Measurements from ENCODE around the gene ZNF81. TPM values are rescaled to one million over a fixed set of nuclear protein-coding genes. Genes with fewer than 3 reads are reported as not detected.
"Not testable (repeated sequence)": the region's sequence is repeated elsewhere in the genome, so short reads cannot be mapped to it uniquely, and the experiment has no call there.

Gene ZNF81
- total RNA-seq, 2 experiments from 2014 or later, result 8.6 to 9.4 TPM

- H3K9me3 Mint-ChIP-seq, result no peaks in the 10 kb centered on the region
- no peaks in the 10 kb centered on the region for H3K27me3 Mint-ChIP-seq
- no peak overlapping the region for H3K4me3 Mint-ChIP-seq
- H3K36me3 Mint-ChIP-seq (ENCODE audit: low read depth), result no peaks in the 10 kb centered on the region
- no peak for DNase-seq
- peaks cover 3% of the 10 kb centered on the region for H3K4me1 Mint-ChIP-seq
- ChIA-PET CTCF (no interaction called here), POLR2A (no interaction called here)
- H3K27ac Mint-ChIP-seq, result no peak overlapping the region
Measured at GRCh38 chrX:47815901-47816845, 20.5 kb upstream of the ZNF81 start.

DNA sequence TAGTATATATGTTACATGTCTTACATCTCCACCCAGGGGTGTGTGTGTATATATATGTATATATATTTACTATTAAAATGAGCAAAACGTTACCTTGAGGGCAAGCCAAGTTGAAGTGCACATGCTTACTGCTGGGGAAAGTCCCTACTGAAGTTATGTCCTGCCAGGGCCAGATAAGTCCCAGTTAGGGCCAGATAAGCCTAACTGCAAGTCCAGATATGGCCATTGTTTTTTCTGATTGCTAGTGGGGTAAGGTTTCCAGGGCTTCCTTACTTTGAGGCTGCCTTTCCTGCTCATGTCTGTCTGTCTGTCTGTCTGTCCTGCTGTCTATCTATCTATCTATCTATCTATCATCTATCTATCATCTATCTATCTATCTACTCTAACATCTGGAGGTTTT is 19.3 kb upstream of the ZNF81 start:
- no peak for DNase-seq
- ChIA-PET CTCF (no interaction called here), POLR2A (no interaction called here)
- H3K9me3 Mint-ChIP-seq, result no peaks in the 10 kb centered on the region
- peaks cover 3% of the 10 kb centered on the region for H3K4me1 Mint-ChIP-seq
- H3K4me3 Mint-ChIP-seq, result no peak overlapping the region
- no peaks in the 10 kb centered on the region for H3K27me3 Mint-ChIP-seq
- H3K27ac Mint-ChIP-seq, result no peak overlapping the region
- H3K36me3 Mint-ChIP-seq (ENCODE audit: low read depth), result no peaks in the 10 kb centered on the region

- Mint-ChIP-seq H3K27me3 (no peaks in the 10 kb centered on the region), H3K9me3 (no peaks in the 10 kb centered on the region), H3K27ac (no peak overlapping the region), H3K4me1 (peaks cover 7% of the 10 kb centered on the region), H3K36me3 (ENCODE audit: low read depth) (no peaks in the 10 kb centered on the region), H3K4me3 (no peak overlapping the region)
- ChIA-PET CTCF (no interaction called here), POLR2A (no interaction called here)
- DNase-seq, result no peak
Measured at GRCh38 chrX:47817897-47818296, 18.8 kb upstream of the ZNF81 start.

GRCh38 chrX:47828984-47829383 is 7.7 kb upstream of the ZNF81 start:
- Mint-ChIP-seq H3K9me3 (no peaks in the 10 kb centered on the region), H3K36me3 (ENCODE audit: low read depth) (no peaks in the 10 kb centered on the region), H3K4me3 (no peak overlapping the region), H3K4me1 (no peaks in the 10 kb centered on the region), H3K27ac (no peak overlapping the region), H3K27me3 (no peaks in the 10 kb centered on the region)
- ChIA-PET CTCF (interaction anchor here (1.0 to 1.1 kb wide), 3 partner anchors 9 to 192 kb away, joined by 3 to 4 read pairs (median 3); no protein-coding TSS in a partner anchor), POLR2A (no interaction called here)
- DNase-seq, result no peak

GRCh38 chrX:47831788-47832187 is 4.9 kb upstream of the ZNF81 start:
- ChIA-PET CTCF (interaction anchor here (1.4 kb wide), 1 partner anchor 195 kb away, joined by 3 read pairs; no protein-coding TSS in a partner anchor), POLR2A (no interaction called here)
- H3K4me3 Mint-ChIP-seq, result no peak overlapping the region
- no peak overlapping the region for H3K27ac Mint-ChIP-seq
- no peaks in the 10 kb centered on the region for H3K27me3 Mint-ChIP-seq
- peaks cover 2% of the 10 kb centered on the region for H3K36me3 Mint-ChIP-seq (ENCODE audit: low read depth)
- peak; percentile 65 for DNase-seq
- H3K4me1 Mint-ChIP-seq, result peaks cover 8% of the 10 kb centered on the region
- no peaks in the 10 kb centered on the region for H3K9me3 Mint-ChIP-seq

GRCh38 chrX:47838361-47838760 is 1.7 kb downstream of the ZNF81 start:
- H3K36me3 Mint-ChIP-seq (ENCODE audit: low read depth), result peaks cover 5% of the 10 kb centered on the region
- DNase-seq, result no peak
- no peak overlapping the region for H3K27ac Mint-ChIP-seq
- CTCF ChIA-PET, result interaction anchor here (0.8 to 1.3 kb wide), 2 partner anchors 10 to 12 kb away, joined by 3 to 4 read pairs; no protein-coding TSS in a partner anchor
- POLR2A ChIA-PET, result no interaction called here
- H3K9me3 Mint-ChIP-seq, result no peaks in the 10 kb centered on the region
- H3K27me3 Mint-ChIP-seq, result no peaks in the 10 kb centered on the region
- H3K4me1 Mint-ChIP-seq, result peaks cover 16% of the 10 kb centered on the region
- peak overlapping the region; percentile 30 for H3K4me3 Mint-ChIP-seq

- ChIA-PET POLR2A (no interaction called here), CTCF (interaction anchor here (0.8 kb wide), 1 partner anchor 10 kb away, joined by 3 read pairs; no protein-coding TSS in a partner anchor)
- H3K4me3 Mint-ChIP-seq, result no peak overlapping the region
- no peak for DNase-seq
- H3K9me3 Mint-ChIP-seq, result no peaks in the 10 kb centered on the region
- H3K36me3 Mint-ChIP-seq (ENCODE audit: low read depth), result peaks cover 6% of the 10 kb centered on the region
- no peak overlapping the region for H3K27ac Mint-ChIP-seq
- H3K27me3 Mint-ChIP-seq, result no peaks in the 10 kb centered on the region
- H3K4me1 Mint-ChIP-seq, result peaks cover 14% of the 10 kb centered on the region
Measured at GRCh38 chrX:47840111-47840510, 3.4 kb downstream of the ZNF81 start.

DNA sequence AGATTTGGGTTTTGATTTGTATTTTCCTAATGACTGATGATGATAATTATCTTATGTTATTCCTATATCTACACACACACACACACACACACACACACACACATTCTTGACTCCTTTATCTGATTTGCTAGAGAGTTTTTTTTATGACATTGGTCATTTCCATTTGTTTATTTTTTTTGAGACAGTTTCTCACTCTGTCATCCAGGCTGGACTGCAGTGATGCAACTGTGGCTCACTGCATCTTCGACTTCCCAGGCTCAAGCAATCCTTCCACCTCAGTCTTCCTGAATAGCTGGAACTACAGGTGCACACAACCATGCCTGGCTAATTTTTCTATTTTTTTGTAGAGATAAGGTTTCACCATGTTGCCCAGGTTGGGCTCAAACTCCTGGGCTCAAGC is 6.7 kb downstream of the ZNF81 start:
- peaks cover 12% of the 10 kb centered on the region for H3K36me3 Mint-ChIP-seq (ENCODE audit: low read depth)
- H3K9me3 Mint-ChIP-seq, result no peaks in the 10 kb centered on the region
- peaks cover 2% of the 10 kb centered on the region for H3K4me1 Mint-ChIP-seq
- no peaks in the 10 kb centered on the region for H3K27me3 Mint-ChIP-seq
- no peak for DNase-seq
- ChIA-PET CTCF (interaction anchor here (1.4 kb wide), 1 partner anchor 32 kb away, joined by 3 read pairs; no protein-coding TSS in a partner anchor), POLR2A (no interaction called here)
- H3K4me3 Mint-ChIP-seq, result no peak overlapping the region
- H3K27ac Mint-ChIP-seq, result no peak overlapping the region

DNA sequence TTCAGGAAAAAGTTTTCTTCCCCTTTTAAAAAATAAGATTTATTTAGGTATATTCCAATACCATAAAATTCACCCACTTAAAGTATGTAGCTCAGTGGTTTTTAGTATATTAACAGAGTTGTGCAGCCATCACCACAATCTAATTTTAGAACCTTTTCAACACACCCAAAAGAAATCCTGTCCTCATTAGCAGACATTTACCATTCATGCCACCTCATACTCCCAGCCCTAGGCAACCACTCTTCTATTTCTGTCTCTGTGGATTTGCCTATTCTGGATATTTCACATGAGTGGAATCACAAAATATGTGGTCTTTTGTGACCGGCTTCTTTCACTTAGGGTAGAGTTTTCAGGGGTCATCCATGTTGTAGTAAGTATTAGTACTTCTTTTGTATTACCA is 7.4 kb downstream of the ZNF81 start:
- Mint-ChIP-seq H3K27ac (no peak overlapping the region), H3K9me3 (no peaks in the 10 kb centered on the region), H3K36me3 (ENCODE audit: low read depth) (peaks cover 12% of the 10 kb centered on the region), H3K4me1 (no peaks in the 10 kb centered on the region), H3K27me3 (no peaks in the 10 kb centered on the region), H3K4me3 (no peak overlapping the region)
- CTCF ChIA-PET, result interaction anchor here (1.4 kb wide), 1 partner anchor 31 kb away, joined by 3 read pairs; no protein-coding TSS in a partner anchor
- POLR2A ChIA-PET, result no interaction called here
- DNase-seq, result no peak

- DNase-seq, result no peak
- CTCF ChIA-PET, result interaction anchor here (1.3 kb wide), 1 partner anchor 204 kb away, joined by 3 read pairs; no protein-coding TSS in a partner anchor
- peaks cover 15% of the 10 kb centered on the region for H3K36me3 Mint-ChIP-seq (ENCODE audit: low read depth)
- no peak overlapping the region for H3K4me3 Mint-ChIP-seq
- POLR2A ChIA-PET, result no interaction called here
- peaks cover 2% of the 10 kb centered on the region for H3K4me1 Mint-ChIP-seq
- no peaks in the 10 kb centered on the region for H3K27me3 Mint-ChIP-seq
- H3K27ac Mint-ChIP-seq, result no peak overlapping the region
- no peaks in the 10 kb centered on the region for H3K9me3 Mint-ChIP-seq
Measured at GRCh38 chrX:47846040-47846439, 9.3 kb downstream of the ZNF81 start.

- DNase-seq, result no peak
- no peak overlapping the region for H3K4me3 Mint-ChIP-seq
- no peak overlapping the region for H3K27ac Mint-ChIP-seq
- peaks cover 14% of the 10 kb centered on the region for H3K36me3 Mint-ChIP-seq (ENCODE audit: low read depth)
- ChIA-PET CTCF (no interaction called here), POLR2A (interaction anchor here (0.7 kb wide), 1 partner anchor 221 kb away, joined by 3 read pairs; no protein-coding TSS in a partner anchor)
- no peaks in the 10 kb centered on the region for H3K9me3 Mint-ChIP-seq
- H3K4me1 Mint-ChIP-seq, result peaks cover 10% of the 10 kb centered on the region
- H3K27me3 Mint-ChIP-seq, result no peaks in the 10 kb centered on the region
Measured at GRCh38 chrX:47849778-47850177, 13.1 kb downstream of the ZNF81 start.

- H3K4me3 Mint-ChIP-seq, POLR2A ChIA-PET, H3K27me3 Mint-ChIP-seq, H3K4me1 Mint-ChIP-seq, H3K9me3 Mint-ChIP-seq, CTCF ChIA-PET, H3K27ac Mint-ChIP-seq, DNase-seq: not testable (repeated sequence)
- H3K36me3 Mint-ChIP-seq (ENCODE audit: low read depth), result peaks cover 14% of the 10 kb centered on the region
Measured at GRCh38 chrX:47850389-47850788, 13.7 kb downstream of the ZNF81 start.

DNA sequence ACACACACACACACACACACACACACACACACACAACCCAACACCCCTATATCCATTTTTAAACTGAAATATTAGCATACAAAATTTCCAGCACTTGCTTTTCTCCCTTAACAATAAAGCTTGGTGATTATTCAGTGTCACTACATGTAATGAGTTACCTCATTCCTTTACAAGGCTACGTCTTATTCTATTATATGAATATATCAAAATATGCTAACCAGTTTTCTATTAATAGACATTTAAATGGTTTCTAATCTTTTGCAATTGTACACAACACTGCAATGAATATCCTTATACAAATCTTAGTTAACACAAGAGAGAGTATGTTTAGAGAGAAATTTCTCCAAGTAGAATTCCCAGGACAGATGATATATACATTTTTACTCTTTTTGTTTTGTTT is 14.2 kb downstream of the ZNF81 start:
- Mint-ChIP-seq H3K36me3 (ENCODE audit: low read depth) (peaks cover 14% of the 10 kb centered on the region), H3K4me1 (peaks cover 10% of the 10 kb centered on the region), H3K4me3 (no peak overlapping the region), H3K27me3 (no peaks in the 10 kb centered on the region), H3K27ac (no peak overlapping the region), H3K9me3 (no peaks in the 10 kb centered on the region)
- no peak for DNase-seq
- CTCF ChIA-PET, result interaction anchor here (0.6 kb wide), 1 partner anchor 458 kb away, joined by 4 read pairs; no protein-coding TSS in a partner anchor
- POLR2A ChIA-PET, result no interaction called here

Measured in activated CD4-positive, alpha-beta T cell treated with anti-CD3 and anti-CD28 coated beads, Interleukin-2, amount 10 ng/mL, durations not matched to agents 7 days and 5 days (primary cell).